Stimulated activated CD8-positive, alpha-beta memory T cell treated with anti-CD3 and anti-CD28 coated beads, Interleukin-7, amount 100 ng/mL, for 48 hours (primary cell): ENCODE measurements around the gene MAU2.
"Not testable (repeated sequence)": the region's sequence is repeated elsewhere in the genome, so short reads cannot be mapped to it uniquely, and the experiment has no call there.

Experiments
- DNase-seq, 2 donors: peaks; one replicate each; pipeline ENCODE4 v3.0.0-alpha.2; 2020; ENCODE audit warnings: low read depth in 1 of 2; ENCODE audit errors: extremely low read depth in 1 of 2

MAU2 gene

GRCh38 chr19:19381007-19381926 lies 60.6 kb downstream of the MAU2 start:
- DNase-seq = no peak

GRCh38 chr19:19382118-19382517 lies 61.5 kb downstream of the MAU2 start:
- DNase-seq = no peak

- DNase-seq = no peak
Measured at GRCh38 chr19:19384486-19384885, 63.9 kb downstream of the MAU2 start.

- DNase-seq = peak; percentile 100
Measured at GRCh38 chr19:19385131-19385895, 64.7 kb downstream of the MAU2 start.

GRCh38 chr19:19385896-19386869 lies 65.6 kb downstream of the MAU2 start:
- DNase-seq = peak; percentile 41 to 42

GRCh38 chr19:19387108-19387507 lies 66.5 kb downstream of the MAU2 start:
- no peak for DNase-seq

GRCh38 chr19:19388568-19389555 lies 68.2 kb downstream of the MAU2 start:
- no peak for DNase-seq

GRCh38 chr19:19389683-19390082 lies 69.1 kb downstream of the MAU2 start:
- DNase-seq = not testable (repeated sequence)

GRCh38 chr19:19394333-19394732 lies 73.7 kb downstream of the MAU2 start:
- DNase-seq = not testable (repeated sequence)

GRCh38 chr19:19399733-19400433 lies 79.3 kb downstream of the MAU2 start:
- no peak for DNase-seq

- no peak for DNase-seq
Measured at GRCh38 chr19:19402656-19403372, 82.2 kb downstream of the MAU2 start.

GRCh38 chr19:19403373-19403901 lies 82.8 kb downstream of the MAU2 start:
- DNase-seq = no peak

- peak; percentile 78 to 83 for DNase-seq
Measured at GRCh38 chr19:19404879-19405860, 84.5 kb downstream of the MAU2 start, which contains the start of gene GATAD2A. GATAD2A (plus strand) TSS chr19:19405675; CDS start chr19:19465346, 59,671 bp downstream.

GRCh38 chr19:19405971-19406877 lies 85.6 kb downstream of the MAU2 start:
- DNase-seq = no peak

- DNase-seq = peak in 1 of 2 donors; percentile 64
Measured at GRCh38 chr19:19406878-19407632, 86.4 kb downstream of the MAU2 start.
